SK-N-MC (cell line): ENCODE measurements around the gene ABR.

Source experiments
- EZH2 ChIP-seq: fragments of 200-600 bp; sonication (generic); IDR thresholded peaks from one replicate; pipeline ENCODE4 v1.6.1; 2017; ENCODE audit warnings: antibody characterized with exemption
- POLR2AphosphoS5 ChIP-seq: IDR thresholded peaks from 2 replicates; pipeline ENCODE4 v1.6.1; 2012; ENCODE audit warnings: mild to moderate bottlenecking, low read depth, low read length, borderline replicate concordance

- TF ChIP-seq POLR2AphosphoS5 (no peak), EZH2 (no peak)
These were observed 35.6 kb downstream of the ABR start for GRCh38 chr17:1144162-1144561.
